Karpas-422 (cell line): ENCODE data around the gene TTC33. TPM values are rescaled to one million over a fixed set of nuclear protein-coding genes. Genes with fewer than 3 reads are reported as not detected.
"Not testable (repeated sequence)": the region's sequence is repeated elsewhere in the genome, so short reads cannot be mapped to it uniquely, and the experiment has no call there.

ENCODE experiments used
- DNase-seq: peaks from one replicate; pipeline ENCODE4 v3.0.0-alpha.2; 2015
- H2AFZ ChIP-seq: fragments of 200-600 bp; sonication (generic); 2 replicates; pipeline ENCODE4 v1.6.1; 2014; ENCODE audit warnings: antibody characterized with exemption, low read length, mixed read lengths
- H3K27ac ChIP-seq: fragments of 200-600 bp; sonication (generic); 2 replicates; pipeline ENCODE4 v1.5.1; 2014; ENCODE audit warnings: mild to moderate bottlenecking, low read length, moderate library complexity
- H3K27me3 ChIP-seq: fragments of 200-600 bp; sonication (generic); 2 replicates; pipeline ENCODE4 v1.6.1; 2014; ENCODE audit warnings: low read length, mixed read lengths
- H3K36me3 ChIP-seq: fragments of 200-600 bp; sonication (generic); 2 replicates; pipeline ENCODE4 v1.6.1; 2014; ENCODE audit warnings: low read length, mixed read lengths; ENCODE audit not compliant: insufficient read depth
- H3K4me1 ChIP-seq: fragments of 200-600 bp; sonication (generic); 2 replicates; pipeline ENCODE4 v1.6.1; 2014; ENCODE audit warnings: mild to moderate bottlenecking, low read length, mixed read lengths
- H3K4me2 ChIP-seq: fragments of 200-600 bp; sonication (generic); 2 replicates; pipeline ENCODE4 v1.6.1; 2014; ENCODE audit warnings: low read length, low read depth, mild to moderate bottlenecking; ENCODE audit not compliant: poor library complexity, severe bottlenecking
- H3K4me3 ChIP-seq: fragments of 200-600 bp; sonication (generic); 2 replicates; pipeline ENCODE4 v1.5.1; 2014; ENCODE audit warnings: mild to moderate bottlenecking, antibody characterized with exemption, low read length, mixed read lengths
- H3K79me2 ChIP-seq: fragments of 200-600 bp; sonication (generic); 2 replicates; pipeline ENCODE4 v1.6.1; 2014; ENCODE audit warnings: mild to moderate bottlenecking, low read length, mixed read lengths
- H3K9ac ChIP-seq: fragments of 200-600 bp; sonication (generic); 2 replicates; pipeline ENCODE4 v1.6.0; 2014; ENCODE audit warnings: low read length
- H3K9me2 ChIP-seq: fragments of 200-600 bp; sonication (generic), shearing (Covaris generic); replicated peaks from 2 replicates; pipeline ENCODE4 v1.6.0; 2014; ENCODE audit warnings: mild to moderate bottlenecking, low read length, moderate library complexity; ENCODE audit not compliant: insufficient read depth
- H3K9me3 ChIP-seq: fragments of 300-700, 200-600 bp; sonication (generic); 2 replicates; pipeline ENCODE4 v1.6.1; 2014; ENCODE audit warnings: low read length, mixed read lengths
- H4K20me1 ChIP-seq: fragments of 200-600 bp; sonication (generic); 2 replicates; pipeline ENCODE4 v1.6.1; 2014; ENCODE audit warnings: mild to moderate bottlenecking, antibody characterized with exemption, low read length, low read depth; ENCODE audit not compliant: insufficient read depth
- total RNA-seq: library from RNA; depleted of rRNA; stranded (reverse); fragments of >200 nt; shearing (Covaris generic); gene quantifications from 2 replicates; pipeline ENCODE4 v1.2.3, GENCODE V29; 2014; ENCODE audit warnings: low replicate concordance

TTC33 gene
- total RNA-seq, 1 experiment from 2014 or later, result 18.5 TPM

DNA sequence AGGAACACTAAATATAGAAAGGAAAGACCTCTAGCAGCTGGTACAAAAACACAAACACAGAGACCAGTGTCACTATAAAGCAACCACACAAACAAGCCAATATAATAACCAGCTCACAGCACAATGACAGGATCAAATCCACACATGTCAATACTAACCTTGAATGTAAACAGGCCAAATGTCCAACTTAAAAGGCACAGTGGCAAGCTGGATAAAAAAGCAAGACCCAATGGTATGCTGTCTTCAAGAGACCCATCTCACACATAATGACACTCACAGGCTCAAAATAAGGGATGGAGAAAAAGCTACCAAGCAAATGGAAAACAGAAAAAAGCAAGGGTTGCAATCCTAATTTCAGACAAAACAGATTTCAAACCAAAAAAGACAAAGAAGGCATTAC lies 53.7 kb downstream of the TTC33 start:
- H4K20me1 ChIP-seq, H3K27ac ChIP-seq, H3K4me1 ChIP-seq, H3K4me3 ChIP-seq, H3K79me2 ChIP-seq, H3K36me3 ChIP-seq, H2AFZ ChIP-seq, H3K9ac ChIP-seq, DNase-seq, H3K27me3 ChIP-seq, H3K9me2 ChIP-seq, H3K9me3 ChIP-seq, H3K4me2 ChIP-seq: not testable (repeated sequence)

DNA sequence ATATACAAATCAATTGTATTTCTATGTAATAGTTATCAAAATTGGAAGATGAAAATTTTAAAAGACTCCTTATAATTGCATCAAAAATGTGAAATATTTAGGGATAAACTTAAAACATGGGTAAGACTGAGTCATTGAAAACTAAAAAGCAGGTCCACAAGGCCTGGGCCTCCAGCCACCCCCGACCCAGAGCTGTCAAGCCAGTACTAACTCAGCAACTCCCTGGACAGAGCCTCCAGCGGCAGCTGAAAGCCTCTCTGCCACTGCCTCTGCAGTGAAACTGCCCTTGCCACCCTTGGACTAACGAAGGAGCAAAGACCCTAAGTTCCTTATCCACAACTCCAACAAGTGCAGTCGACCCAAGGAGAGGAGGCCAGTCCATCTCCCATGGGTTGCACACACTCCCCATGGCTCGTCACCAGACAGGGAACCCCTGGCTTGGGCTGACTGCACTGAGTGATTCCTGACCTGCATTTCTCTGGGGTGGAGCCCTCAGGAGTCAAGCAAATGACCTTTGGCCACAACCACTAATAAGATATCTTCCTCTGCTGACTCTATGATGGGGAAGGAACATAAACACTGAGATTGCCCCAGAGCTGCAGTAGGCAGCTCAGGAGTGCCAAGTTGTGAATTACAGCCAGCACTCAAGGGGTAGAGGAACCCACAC lies 55.5 kb downstream of the TTC33 start:
- H4K20me1 ChIP-seq, result no peaks in the 10 kb centered on the region
- H3K27me3 ChIP-seq, result no peaks in the 10 kb centered on the region
- DNase-seq, result no peak
- H3K4me3 ChIP-seq, result no peak overlapping the region
- no peak overlapping the region for H2AFZ ChIP-seq
- H3K36me3 ChIP-seq, result no peaks in the 10 kb centered on the region
- no peaks in the 10 kb centered on the region for H3K9me2 ChIP-seq
- H3K4me1 ChIP-seq, result no peaks in the 10 kb centered on the region
- H3K27ac ChIP-seq, result no peak overlapping the region
- H3K9me3 ChIP-seq, result no peaks in the 10 kb centered on the region
- H3K79me2 ChIP-seq, result peaks cover 8% of the 10 kb centered on the region; the same call in 1 of the 2 replicates
- no peak overlapping the region for H3K9ac ChIP-seq
- no peak overlapping the region for H3K4me2 ChIP-seq

DNA sequence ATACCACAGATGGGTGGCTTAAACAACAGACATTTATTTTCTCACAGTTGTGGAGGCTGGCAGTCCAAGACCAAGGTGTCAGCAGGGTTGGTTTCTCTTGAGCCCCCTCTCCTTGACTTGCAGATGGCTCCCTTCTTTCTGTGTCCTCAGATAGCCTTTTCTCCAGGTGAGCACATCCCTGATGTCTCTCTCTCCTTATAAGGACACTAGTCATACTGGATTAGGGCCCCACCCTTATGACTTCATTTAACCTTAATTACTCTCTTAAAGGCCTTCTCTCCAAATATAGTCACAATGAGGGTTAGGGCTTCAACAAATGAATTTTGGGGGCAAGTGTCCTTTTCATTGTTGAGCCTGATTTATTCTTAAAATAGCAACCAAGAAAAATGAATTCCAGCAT lies 61.3 kb downstream of the TTC33 start:
- Histone ChIP-seq H3K27me3 (no peaks in the 10 kb centered on the region), H3K9ac (no peak overlapping the region), H3K9me2 (no peaks in the 10 kb centered on the region), H4K20me1 (no peaks in the 10 kb centered on the region), H3K4me2 (no peak overlapping the region), H2AFZ (no peak overlapping the region), H3K79me2 (0 out of 2 replicates have a peak, but pooled peaks cover 2% of the 10 kb centered on the region), H3K27ac (no peak overlapping the region), H3K9me3 (no peaks in the 10 kb centered on the region), H3K4me3 (no peak overlapping the region), H3K4me1 (no peaks in the 10 kb centered on the region), H3K36me3 (no peaks in the 10 kb centered on the region)
- no peak for DNase-seq

DNA sequence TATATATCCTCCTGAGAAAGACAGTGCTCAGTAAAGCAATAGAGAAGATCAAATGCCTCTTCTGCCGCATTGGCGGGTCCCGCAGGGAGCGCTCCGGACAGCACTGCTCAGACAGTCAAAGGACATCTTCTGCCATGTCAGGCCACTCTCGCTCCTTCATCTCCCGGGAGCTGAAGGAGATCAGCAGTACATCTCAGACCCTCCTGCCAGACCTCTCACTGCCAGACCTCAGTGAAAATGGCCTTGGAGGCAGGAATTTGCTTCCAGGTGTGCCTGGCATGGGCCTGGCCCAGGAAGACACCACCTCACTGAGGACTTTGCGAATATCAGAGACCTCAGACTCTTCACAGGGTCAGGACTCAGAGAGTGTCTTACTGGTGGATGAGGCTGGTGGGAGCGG lies 63.9 kb downstream of the TTC33 start:
- Histone ChIP-seq H3K9ac (no peak overlapping the region), H3K9me2 (no peaks in the 10 kb centered on the region), H3K27me3 (no peaks in the 10 kb centered on the region), H3K27ac (no peak overlapping the region), H3K4me1 (no peaks in the 10 kb centered on the region), H3K36me3 (no peaks in the 10 kb centered on the region), H3K79me2 (no peaks in the 10 kb centered on the region), H2AFZ (no peak overlapping the region), H4K20me1 (0 out of 2 replicates have a peak, but pooled peaks cover 5% of the 10 kb centered on the region), H3K4me3 (no peak overlapping the region), H3K4me2 (no peak overlapping the region), H3K9me3 (no peaks in the 10 kb centered on the region)
- no peak for DNase-seq

DNA sequence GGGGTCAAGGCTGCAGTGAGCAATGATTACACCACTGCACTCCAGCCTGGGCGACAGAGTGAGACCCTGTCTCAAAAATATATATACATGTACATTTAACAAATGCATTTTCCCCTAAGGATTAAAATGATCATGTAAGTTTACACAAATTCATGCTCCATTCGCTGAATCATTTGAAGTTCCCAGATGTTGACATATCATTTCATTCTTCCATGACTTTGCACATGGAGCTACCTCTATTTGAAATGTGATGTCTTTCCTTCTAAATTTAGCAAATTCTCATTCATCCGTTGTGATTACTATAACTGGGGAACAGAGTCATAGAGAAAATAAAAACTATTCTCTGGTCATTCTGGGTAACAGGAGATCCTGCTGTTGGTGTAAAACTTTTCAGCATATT lies 65.5 kb downstream of the TTC33 start:
- Histone ChIP-seq H3K4me2 (no peak overlapping the region), H3K36me3 (no peaks in the 10 kb centered on the region), H3K4me1 (no peaks in the 10 kb centered on the region), H4K20me1 (0 out of 2 replicates have a peak, but pooled peaks cover 10% of the 10 kb centered on the region), H3K9me3 (no peaks in the 10 kb centered on the region), H3K27ac (no peak overlapping the region), H3K9ac (no peak overlapping the region), H3K4me3 (no peak overlapping the region), H3K79me2 (no peaks in the 10 kb centered on the region), H3K9me2 (no peaks in the 10 kb centered on the region), H2AFZ (no peak overlapping the region), H3K27me3 (no peaks in the 10 kb centered on the region)
- DNase-seq, result no peak

DNA sequence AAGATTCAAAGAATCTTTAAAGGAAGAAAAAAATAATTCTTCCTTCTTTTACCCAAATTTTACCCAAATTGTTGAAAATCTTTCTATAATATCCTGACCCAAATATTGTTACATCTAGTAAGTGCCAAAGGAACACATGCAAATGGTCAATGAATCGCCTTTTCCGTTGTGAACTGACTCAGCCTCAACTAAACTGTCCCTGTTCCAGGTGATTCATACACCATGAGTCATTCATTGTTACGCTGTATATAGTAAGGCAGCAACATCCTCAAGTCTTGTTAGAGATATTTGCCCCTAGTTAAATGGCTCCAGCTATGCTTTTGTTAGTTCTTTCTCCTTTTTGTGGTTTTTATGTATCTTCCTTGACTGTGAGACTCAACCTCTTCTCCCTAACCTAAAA lies 66.3 kb downstream of the TTC33 start:
- H2AFZ ChIP-seq, result no peak overlapping the region
- no peak for DNase-seq
- H3K79me2 ChIP-seq, result no peaks in the 10 kb centered on the region
- no peak overlapping the region for H3K9ac ChIP-seq
- H3K4me3 ChIP-seq, result no peak overlapping the region
- H3K27ac ChIP-seq, result no peak overlapping the region
- H4K20me1 ChIP-seq, result 0 out of 2 replicates have a peak, but pooled peaks cover 10% of the 10 kb centered on the region
- H3K4me2 ChIP-seq, result no peak overlapping the region
- H3K4me1 ChIP-seq, result no peaks in the 10 kb centered on the region
- no peaks in the 10 kb centered on the region for H3K9me2 ChIP-seq
- no peaks in the 10 kb centered on the region for H3K36me3 ChIP-seq
- no peaks in the 10 kb centered on the region for H3K27me3 ChIP-seq
- H3K9me3 ChIP-seq, result no peaks in the 10 kb centered on the region

DNA sequence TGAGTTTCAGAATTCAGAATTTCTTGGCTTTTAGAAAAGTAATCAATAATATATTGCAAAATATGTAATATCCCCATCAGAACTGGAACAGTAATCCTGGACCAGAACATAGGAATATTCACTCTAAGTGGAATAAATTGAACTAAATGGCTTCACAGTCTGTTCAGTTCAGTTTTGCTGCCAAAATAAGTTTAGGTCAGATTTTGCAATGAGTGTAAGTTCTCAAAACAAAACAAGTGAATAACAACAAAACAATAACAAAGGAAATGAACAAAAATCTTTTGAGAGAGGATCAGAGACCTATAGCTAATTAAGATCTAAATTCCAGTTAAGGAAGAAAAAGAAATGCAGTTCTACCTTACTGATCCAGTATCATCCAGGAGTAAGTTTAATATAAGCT lies 66.8 kb downstream of the TTC33 start:
- DNase-seq, result no peak
- H3K4me2 ChIP-seq, result no peak overlapping the region
- H3K27me3 ChIP-seq, result no peaks in the 10 kb centered on the region
- H2AFZ ChIP-seq, result no peak overlapping the region
- 0 out of 2 replicates have a peak, but pooled peaks cover 10% of the 10 kb centered on the region for H4K20me1 ChIP-seq
- no peaks in the 10 kb centered on the region for H3K4me1 ChIP-seq
- H3K36me3 ChIP-seq, result no peaks in the 10 kb centered on the region
- no peak overlapping the region for H3K27ac ChIP-seq
- no peaks in the 10 kb centered on the region for H3K9me3 ChIP-seq
- H3K79me2 ChIP-seq, result no peaks in the 10 kb centered on the region
- H3K9me2 ChIP-seq, result no peaks in the 10 kb centered on the region
- no peak overlapping the region for H3K9ac ChIP-seq
- H3K4me3 ChIP-seq, result no peak overlapping the region

DNA sequence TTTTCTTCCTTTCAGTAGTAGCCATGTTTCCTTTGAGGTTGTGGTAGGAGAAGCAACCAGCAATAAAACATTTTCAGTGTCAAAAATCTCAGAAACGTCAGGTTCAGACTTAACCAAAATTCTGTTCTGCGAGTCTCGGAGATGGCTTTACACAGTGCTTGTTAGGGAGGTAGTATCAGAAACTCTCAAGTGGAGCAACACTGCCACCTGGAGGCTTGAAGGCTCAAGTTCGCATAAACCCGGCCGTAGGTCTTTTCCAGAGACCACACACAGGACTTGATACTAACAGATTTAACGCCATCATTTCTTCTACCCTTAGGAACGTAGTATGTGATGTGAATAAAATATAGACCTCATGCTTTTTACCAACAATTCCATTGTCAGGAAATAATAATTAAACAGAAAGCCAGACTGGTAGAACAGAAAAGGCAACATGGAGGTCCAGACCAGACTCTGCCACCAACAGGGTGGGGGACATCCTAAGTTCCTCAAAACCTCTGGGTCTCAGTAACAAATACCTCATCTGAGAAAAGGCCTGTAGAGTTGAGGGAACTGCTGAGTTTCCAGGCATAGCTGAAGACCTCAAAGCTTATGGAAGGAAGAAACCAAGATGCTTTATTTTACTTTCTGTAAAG lies 67.5 kb downstream of the TTC33 start:
- no peaks in the 10 kb centered on the region for H3K4me1 ChIP-seq
- no peak overlapping the region for H3K4me2 ChIP-seq
- no peaks in the 10 kb centered on the region for H3K27me3 ChIP-seq
- H3K9ac ChIP-seq, result no peak overlapping the region
- no peak overlapping the region for H2AFZ ChIP-seq
- H3K27ac ChIP-seq, result no peak overlapping the region
- H3K4me3 ChIP-seq, result no peak overlapping the region
- no peaks in the 10 kb centered on the region for H3K9me2 ChIP-seq
- peak; percentile 94 for DNase-seq
- H3K36me3 ChIP-seq, result no peaks in the 10 kb centered on the region
- no peaks in the 10 kb centered on the region for H3K79me2 ChIP-seq
- H3K9me3 ChIP-seq, result no peaks in the 10 kb centered on the region
- 0 out of 2 replicates have a peak, but pooled peaks cover 10% of the 10 kb centered on the region for H4K20me1 ChIP-seq
